Measurements from ENCODE around the gene CYP21A2.
"Not testable (repeated sequence)": the region's sequence is repeated elsewhere in the genome, so short reads cannot be mapped to it uniquely, and the experiment has no call there.

Gene CYP21A2

DNA sequence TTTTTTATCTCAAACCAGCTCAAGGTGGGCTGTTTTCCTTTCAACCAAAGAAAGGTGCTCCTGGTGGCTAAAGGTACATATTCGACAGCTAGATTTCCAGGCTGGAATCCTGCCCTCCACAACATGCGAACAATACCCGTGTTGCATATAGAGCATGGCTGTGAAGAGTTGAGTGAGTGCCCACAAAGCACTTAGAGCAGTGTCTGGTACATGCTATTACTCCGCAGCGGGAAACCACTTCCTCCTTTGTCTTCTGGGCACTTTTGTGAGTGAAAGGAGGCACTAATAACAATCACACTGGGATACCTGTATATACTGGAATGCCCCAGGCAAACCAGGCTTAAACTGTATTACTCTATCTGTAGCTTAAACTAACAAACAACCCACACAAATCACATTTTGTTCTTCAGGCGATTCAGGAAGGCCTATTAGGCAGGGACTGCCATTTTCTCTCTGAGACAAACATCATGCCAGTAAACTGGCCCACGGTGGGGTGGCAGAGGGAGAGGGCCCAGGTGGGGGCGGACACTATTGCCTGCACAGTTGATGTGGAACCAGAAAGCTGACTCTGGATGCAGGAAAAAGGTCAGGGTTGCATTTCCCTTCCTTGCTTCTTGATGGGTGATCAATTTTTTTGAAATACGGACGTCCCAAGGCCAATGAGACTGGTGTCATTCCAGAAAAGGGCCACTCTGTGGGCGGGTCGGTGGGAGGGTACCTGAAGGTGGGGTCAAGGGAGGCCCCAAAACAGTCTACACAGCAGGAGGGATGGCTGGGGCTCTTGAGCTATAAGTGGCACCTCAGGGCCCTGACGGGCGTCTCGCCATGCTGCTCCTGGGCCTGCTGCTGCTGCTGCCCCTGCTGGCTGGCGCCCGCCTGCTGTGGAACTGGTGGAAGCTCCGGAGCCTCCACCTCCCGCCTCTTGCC is at the start of gene CYP21A2:
TSS of gene CYP21A2 (plus strand) at position 818 of the 927 bp plus-strand sequence. CDS start at position 826, 8 bp downstream.
- not testable (repeated sequence) for DNase-seq (ENCODE audit: low read depth)

DNA sequence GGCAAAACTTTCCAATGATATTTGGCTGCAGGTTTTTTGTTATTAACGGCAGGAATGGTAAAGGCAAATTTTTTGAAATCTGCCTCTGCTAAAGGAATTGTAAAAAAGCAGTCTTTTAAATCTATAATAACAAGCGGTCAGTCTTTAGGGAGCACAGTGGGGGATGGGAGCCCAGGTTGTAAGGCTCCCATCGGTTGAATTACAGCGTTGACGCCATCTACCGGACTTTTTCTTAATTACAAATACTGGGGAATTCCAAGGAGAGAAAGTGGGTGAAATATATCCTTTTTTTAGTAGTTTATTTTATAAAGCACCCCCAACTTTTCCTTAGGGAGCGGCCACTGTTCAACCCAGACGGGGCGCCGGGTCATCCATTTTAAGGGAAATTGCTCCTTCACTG is 48.9 kb upstream of the CYP21A2 start:
- not testable (repeated sequence) for DNase-seq (ENCODE audit: low read depth)

- not testable (repeated sequence) for DNase-seq (ENCODE audit: low read depth)
These were observed 43.8 kb upstream of the CYP21A2 start for GRCh38 chr6:31994421-31994820.

DNA sequence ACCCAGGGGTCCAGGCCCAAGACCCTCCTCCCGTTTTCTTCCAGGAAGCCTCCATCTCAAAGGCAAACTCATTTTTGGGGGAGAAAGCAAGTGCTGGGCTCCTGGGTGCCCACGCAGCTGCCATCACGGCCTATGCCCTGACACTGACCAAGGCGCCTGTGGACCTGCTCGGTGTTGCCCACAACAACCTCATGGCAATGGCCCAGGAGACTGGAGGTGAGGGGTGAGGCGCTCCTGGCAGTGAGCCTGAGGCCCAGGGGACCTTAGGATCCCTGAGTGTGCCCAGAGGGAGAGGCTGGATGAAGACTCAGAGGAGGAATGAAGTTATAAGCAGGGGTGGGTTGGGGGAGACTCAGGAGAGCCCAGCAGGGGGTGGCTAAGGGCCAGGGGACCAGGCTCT is 41.8 kb upstream of the CYP21A2 start:
- not testable (repeated sequence) for DNase-seq (ENCODE audit: low read depth)

- DNase-seq (ENCODE audit: low read depth): not testable (repeated sequence)
These were observed 35.5 kb upstream of the CYP21A2 start for GRCh38 chr6:32002546-32003268.

DNA sequence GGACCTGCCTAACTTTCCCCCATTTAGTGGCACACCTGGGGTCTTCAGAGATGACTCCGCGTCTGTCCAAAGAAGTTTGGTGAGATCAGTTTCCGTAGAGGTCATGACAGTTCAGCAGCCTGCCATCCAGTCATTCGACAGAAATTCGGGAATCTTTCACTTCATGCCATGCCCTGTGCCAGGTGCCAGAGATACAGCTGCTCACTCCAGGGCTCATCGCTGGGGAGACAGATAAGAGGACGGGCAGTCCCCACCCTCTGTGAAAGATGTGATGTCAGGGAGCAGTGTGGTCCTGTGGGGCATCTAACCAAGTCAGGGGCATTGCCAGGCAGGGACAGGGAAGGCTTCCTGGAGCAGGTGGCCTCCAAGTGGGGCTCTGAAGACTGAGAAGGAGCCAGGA is 34.9 kb upstream of the CYP21A2 start:
- DNase-seq (ENCODE audit: low read depth): not testable (repeated sequence)

GRCh38 chr6:32004393-32004792 is 33.8 kb upstream of the CYP21A2 start:
- not testable (repeated sequence) for DNase-seq (ENCODE audit: low read depth)

DNA sequence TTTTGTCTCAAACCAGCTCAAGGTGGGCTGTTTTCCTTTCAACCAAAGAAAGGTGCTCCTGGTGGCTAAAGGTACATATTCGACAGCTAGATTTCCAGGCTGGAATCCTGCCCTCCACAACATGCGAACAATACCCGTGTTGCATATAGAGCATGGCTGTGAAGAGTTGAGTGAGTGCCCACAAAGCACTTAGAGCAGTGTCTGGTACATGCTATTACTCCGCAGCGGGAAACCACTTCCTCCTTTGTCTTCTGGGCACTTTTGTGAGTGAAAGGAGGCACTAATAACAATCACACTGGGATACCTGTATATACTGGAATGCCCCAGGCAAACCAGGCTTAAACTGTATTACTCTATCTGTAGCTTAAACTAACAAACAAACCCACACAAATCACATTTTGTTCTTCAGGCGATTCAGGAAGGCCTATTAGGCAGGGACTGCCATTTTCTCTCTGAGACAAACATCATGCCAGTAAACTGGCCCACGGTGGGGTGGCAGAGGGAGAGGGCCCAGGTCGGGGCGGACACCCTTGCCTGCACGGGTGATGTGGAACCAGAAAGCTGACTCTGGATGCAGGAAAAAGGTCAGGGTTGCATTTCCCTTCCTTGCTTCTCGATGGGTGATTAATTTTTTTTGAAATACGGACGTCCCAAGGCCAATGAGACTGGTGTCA is 33.2 kb upstream of the CYP21A2 start:
- DNase-seq (ENCODE audit: low read depth): not testable (repeated sequence)

DNA sequence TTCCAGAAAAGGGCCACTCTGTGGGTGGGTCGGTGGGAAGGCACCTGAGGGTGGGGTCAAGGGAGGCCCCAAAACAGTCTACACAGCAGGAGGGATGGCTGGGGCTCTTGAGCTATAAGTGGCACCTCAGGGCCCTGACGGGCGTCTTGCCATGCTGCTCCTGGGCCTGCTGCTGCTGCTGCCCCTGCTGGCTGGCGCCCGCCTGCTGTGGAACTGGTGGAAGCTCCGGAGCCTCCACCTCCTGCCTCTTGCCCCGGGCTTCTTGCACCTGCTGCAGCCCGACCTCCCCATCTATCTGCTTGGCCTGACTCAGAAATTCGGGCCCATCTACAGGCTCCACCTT is 32.7 kb upstream of the CYP21A2 start:
- DNase-seq (ENCODE audit: low read depth): not testable (repeated sequence)

DNA sequence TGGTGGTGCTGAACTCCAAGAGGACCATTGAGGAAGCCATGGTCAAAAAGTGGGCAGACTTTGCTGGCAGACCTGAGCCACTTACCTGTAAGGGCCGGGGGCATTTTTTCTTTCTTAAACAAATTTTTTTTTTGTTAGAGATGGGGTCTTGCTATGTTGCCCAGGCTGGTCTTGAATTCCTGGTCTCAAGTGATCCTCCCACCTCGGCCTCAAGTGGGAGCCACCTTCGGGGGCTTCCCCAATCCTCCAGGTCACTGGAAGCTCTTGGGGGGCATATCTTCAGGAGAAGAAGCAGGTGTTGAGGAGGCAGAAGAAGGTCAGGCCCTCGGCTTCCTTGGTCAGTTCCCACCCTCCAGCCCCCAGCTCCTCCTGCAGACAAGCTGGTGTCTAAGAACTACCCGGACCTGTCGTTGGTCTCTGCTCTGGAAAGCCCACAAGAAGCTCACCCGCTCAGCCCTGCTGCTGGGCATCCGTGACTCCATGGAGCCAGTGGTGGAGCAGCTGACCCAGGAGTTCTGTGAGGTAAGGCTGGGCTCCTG is 32.2 kb upstream of the CYP21A2 start:
- not testable (repeated sequence) for DNase-seq (ENCODE audit: low read depth)

GRCh38 chr6:32007086-32007485 is 31.1 kb upstream of the CYP21A2 start:
- DNase-seq (ENCODE audit: low read depth): not testable (repeated sequence)

GRCh38 chr6:32008037-32008436 is 30.2 kb upstream of the CYP21A2 start:
- not testable (repeated sequence) for DNase-seq (ENCODE audit: low read depth)

- DNase-seq (ENCODE audit: low read depth): not testable (repeated sequence)
These were observed 29.6 kb upstream of the CYP21A2 start for GRCh38 chr6:32008616-32009015.

DNA sequence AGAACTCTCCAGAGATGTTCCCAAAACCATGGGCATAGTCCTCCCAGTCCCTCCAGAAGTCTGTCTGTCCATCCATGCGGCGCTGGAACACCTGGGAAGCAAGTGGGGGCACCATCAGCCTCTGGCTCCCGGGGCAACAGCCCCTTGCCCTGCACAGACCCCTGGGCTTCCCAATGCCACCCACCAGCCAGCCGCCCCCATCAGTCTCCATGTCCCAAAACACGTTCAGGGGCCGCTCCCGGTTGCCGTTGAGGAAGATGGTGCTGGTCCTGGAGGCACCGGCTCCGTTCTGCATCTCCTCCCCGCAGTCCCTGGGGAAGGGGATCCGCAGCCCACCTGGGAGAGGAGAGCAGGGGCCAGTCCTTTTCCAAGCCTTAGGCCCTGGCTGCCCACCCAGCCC is 28.7 kb upstream of the CYP21A2 start:
- DNase-seq (ENCODE audit: low read depth): not testable (repeated sequence)

DNA sequence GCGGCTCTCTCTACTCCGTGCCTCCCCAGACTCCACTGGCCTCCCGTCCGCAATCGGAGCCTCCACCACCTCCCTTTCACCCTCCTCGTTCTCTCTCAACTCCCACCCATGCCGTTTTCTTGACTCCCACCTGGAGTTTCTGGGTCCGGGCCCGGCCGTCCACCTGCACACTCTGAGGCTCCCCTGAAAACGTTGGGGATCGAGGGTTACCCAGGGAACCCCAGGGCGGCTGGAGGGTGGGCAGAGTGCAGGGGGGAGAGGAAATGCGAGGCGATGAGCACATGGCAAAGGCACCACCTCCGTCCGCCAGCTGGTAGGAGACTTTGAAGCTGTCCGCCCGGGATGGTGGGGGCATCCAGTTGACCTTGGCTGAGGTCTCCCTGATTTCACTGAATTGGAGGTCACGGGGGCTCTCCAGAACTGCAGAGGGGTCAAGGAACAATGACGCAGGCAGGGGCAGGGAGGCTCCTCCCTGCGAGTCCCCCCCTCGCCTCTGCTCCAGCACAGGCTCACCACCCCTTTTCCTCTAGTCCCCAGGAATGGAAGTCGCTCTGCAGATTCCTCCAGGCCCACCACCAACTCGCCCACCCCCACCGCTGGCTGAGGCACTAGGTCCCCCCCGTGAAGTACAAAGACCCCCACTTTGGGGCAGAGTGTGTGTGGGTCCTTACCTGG is 27.2 kb upstream of the CYP21A2 start:
- not testable (repeated sequence) for DNase-seq (ENCODE audit: low read depth)

DNA sequence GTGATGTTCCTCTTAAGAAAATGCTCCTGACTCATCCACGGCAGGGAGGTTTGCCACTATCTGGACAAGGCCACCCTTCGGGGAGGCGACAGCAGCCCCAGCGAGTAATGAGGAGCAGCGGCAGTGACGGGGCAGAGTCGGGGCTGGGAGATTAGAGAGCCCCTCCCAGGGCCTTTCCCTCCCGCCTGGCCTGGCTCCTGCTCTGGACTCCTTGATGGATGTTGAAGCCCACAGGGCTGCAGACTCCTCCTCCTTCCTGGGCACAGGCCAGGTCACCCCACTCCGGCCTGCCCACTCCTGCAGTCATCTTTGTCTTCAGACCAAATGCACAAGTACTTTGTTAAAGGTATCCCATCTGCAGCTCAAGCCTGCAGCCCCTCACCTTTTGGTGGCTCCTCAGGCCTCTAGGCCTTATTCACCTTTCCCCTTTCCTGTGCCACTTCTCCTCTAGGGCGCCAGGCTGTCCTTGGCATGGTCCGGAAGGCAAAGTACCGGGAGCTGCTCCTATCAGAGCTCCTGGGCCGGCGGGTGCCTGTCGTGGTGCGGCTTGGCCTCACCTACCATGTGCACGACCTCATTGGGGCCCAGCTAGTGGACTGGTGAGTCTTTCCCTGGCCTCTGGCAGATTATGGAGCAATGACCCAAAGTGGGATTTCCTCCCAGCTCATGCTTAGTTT is 25.1 kb upstream of the CYP21A2 start:
- DNase-seq (ENCODE audit: low read depth): not testable (repeated sequence)

- not testable (repeated sequence) for DNase-seq (ENCODE audit: low read depth)
These were observed 24.5 kb upstream of the CYP21A2 start for GRCh38 chr6:32013738-32014137.

- DNase-seq (ENCODE audit: low read depth): not testable (repeated sequence)
These were observed 23.7 kb upstream of the CYP21A2 start, which contains the start of gene C4B for GRCh38 chr6:32014547-32014946. C4B (plus strand) TSS chr6:32014795; CDS start chr6:32014846, 51 bp downstream.

GRCh38 chr6:32022100-32022499 is 16.1 kb upstream of the CYP21A2 start:
- not testable (repeated sequence) for DNase-seq (ENCODE audit: low read depth)

- DNase-seq (ENCODE audit: low read depth): not testable (repeated sequence)
These were observed 9.6 kb upstream of the CYP21A2 start for GRCh38 chr6:32028631-32029030.

DNA sequence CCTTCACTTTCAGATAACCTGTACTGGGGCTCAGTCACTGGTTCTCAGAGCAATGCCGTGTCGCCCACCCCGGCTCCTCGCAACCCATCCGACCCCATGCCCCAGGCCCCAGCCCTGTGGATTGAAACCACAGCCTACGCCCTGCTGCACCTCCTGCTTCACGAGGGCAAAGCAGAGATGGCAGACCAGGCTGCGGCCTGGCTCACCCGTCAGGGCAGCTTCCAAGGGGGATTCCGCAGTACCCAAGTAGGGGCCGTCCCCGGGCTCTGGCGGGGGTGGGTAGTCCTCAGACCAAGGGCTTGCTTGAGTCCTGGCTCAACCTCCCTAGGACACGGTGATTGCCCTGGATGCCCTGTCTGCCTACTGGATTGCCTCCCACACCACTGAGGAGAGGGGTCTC is 8.7 kb upstream of the CYP21A2 start:
- not testable (repeated sequence) for DNase-seq (ENCODE audit: low read depth)

Data from HS-5 (cell line).